B cell (primary cell): Measurements from ENCODE around the gene RREB1. TPM values are rescaled to one million over a fixed set of nuclear protein-coding genes. Genes with fewer than 3 reads are reported as not detected.

Source experiments
- ATAC-seq: fragments of 200-7000 bp; cut with Tn5 transposase; one replicate; pipeline ENCODE4 v1.10.0; 2021; ENCODE audit warnings: low read depth, mild to moderate bottlenecking, moderate number of reproducible peaks, moderate library complexity
- CTCF ChIA-PET: fragments of 350-600 bp; sonication (Branson Sonifier 250); formaldehyde crosslinking; loops from one replicate; lab custom pipeline; 2021; ENCODE audit warnings: antibody characterized with exemption, inconsistent platforms; lab: Charles Lee
- POLR2A ChIA-PET: fragments of 350-600 bp; sonication (Branson Sonifier 250); formaldehyde crosslinking; loops from one replicate; lab custom pipeline; 2021; ENCODE audit warnings: antibody characterized with exemption; lab: Charles Lee
- DNase-seq: peaks from one replicate; pipeline ENCODE4 v3.0.0; 2013
- H2AFZ ChIP-seq: 2 replicates; pipeline ENCODE4 v1.6.1; 2012; ENCODE audit warnings: mild to moderate bottlenecking, low read depth, low read length; ENCODE audit not compliant: insufficient read depth, poor library complexity, severe bottlenecking
- H3K27ac ChIP-seq, 2 donors: 1 replicate in 1 of 2; 2 replicates in 1 of 2; pipeline ENCODE4 v1.5.1; 2012 to 2013; ENCODE audit warnings: low read length in 2 of 2, mild to moderate bottlenecking in 2 of 2, moderate library complexity in 1 of 2
- H3K27me3 ChIP-seq, 4 experiments: fragments of 200-600 bp in 1 of 4; sonication (generic) in 1 of 4; replicated peaks in 1 of 4; 1 replicate in 2 of 4; 2 replicates in 2 of 4; pipeline versions ENCODE4 v1.6.1 to v1.7.0; 2013 to 2016; ENCODE audit warnings: low read length in 3 of 4, mild to moderate bottlenecking in 2 of 4, mixed read lengths in 1 of 4, moderate library complexity in 1 of 4; ENCODE audit not compliant: insufficient read depth in 4 of 4, control insufficient read depth in 3 of 4; ENCODE audit errors: control extremely low read depth in 1 of 4
- H3K36me3 ChIP-seq, 2 experiments: replicated peaks in 1 of 2; 1 replicate in 1 of 2; 2 replicates in 1 of 2; pipeline versions ENCODE4 v1.6.1 to v1.7.1; 2013; ENCODE audit warnings: low read length in 1 of 2; ENCODE audit not compliant: insufficient read depth in 2 of 2, control insufficient read depth in 1 of 2; ENCODE audit errors: control extremely low read depth in 1 of 2, extremely low read depth in 1 of 2
- H3K4me1 ChIP-seq, 2 donors: fragments of 200-600 bp in 1 of 2; sonication (generic) in 1 of 2; 1 replicate in 1 of 2; 2 replicates in 1 of 2; pipeline versions ENCODE4 v1.5.1 to v1.6.1; 2013 to 2017; ENCODE audit warnings: low read length in 2 of 2; ENCODE audit not compliant: control insufficient read depth in 2 of 2, insufficient read depth in 2 of 2
- H3K4me2 ChIP-seq: replicated peaks from 2 replicates; pipeline ENCODE3; 2012; ENCODE audit warnings: mild to moderate bottlenecking, low read depth, low read length; ENCODE audit not compliant: poor library complexity, severe bottlenecking
- H3K4me3 ChIP-seq, 5 experiments: fragments of 200-600 bp in 1 of 5; sonication (generic) in 1 of 5; 1 replicate in 3 of 5; 2 replicates in 2 of 5; pipeline versions ENCODE4 v1.5.1 to v1.7.0; 2011 to 2016; ENCODE audit warnings: low read length in 4 of 5, mild to moderate bottlenecking in 4 of 5, low read depth in 2 of 5, control low read depth in 1 of 5, moderate library complexity in 1 of 5; ENCODE audit not compliant: insufficient read depth in 1 of 5; ENCODE audit errors: control extremely low read depth in 1 of 5, extremely low read depth in 1 of 5
- H3K79me2 ChIP-seq: fragments of 200-600 bp; sonication (generic); one replicate; pipeline ENCODE4 v1.6.0; 2016; ENCODE audit warnings: low read length; ENCODE audit not compliant: control insufficient read depth, insufficient read depth
- H3K9ac ChIP-seq: fragments of 200-600 bp; sonication (generic); 2 replicates; pipeline ENCODE4 v1.6.1; 2017; ENCODE audit warnings: mild to moderate bottlenecking, low read length, moderate library complexity
- H3K9me3 ChIP-seq, 3 donors: one replicate each; pipeline versions ENCODE4 v1.6.1 to v1.7.1; 2013; ENCODE audit warnings: low read length in 2 of 3; ENCODE audit not compliant: control insufficient read depth in 2 of 3, insufficient read depth in 1 of 3; ENCODE audit errors: control extremely low read depth in 1 of 3
- H4K20me1 ChIP-seq: 2 replicates; pipeline ENCODE4 v1.6.0; 2012; ENCODE audit warnings: mild to moderate bottlenecking, low read length; ENCODE audit not compliant: insufficient read depth, control insufficient read depth, poor library complexity, severe bottlenecking
- H3K27ac Mint-ChIP-seq: one replicate; pipeline ENCODE4 v1.8.0; 2021; ENCODE audit warnings: mixed read lengths
- H3K27me3 Mint-ChIP-seq: one replicate; pipeline ENCODE4 v1.8.0; 2021; ENCODE audit warnings: mixed read lengths
- H3K4me1 Mint-ChIP-seq: one replicate; pipeline ENCODE4 v1.8.0; 2021; ENCODE audit warnings: mixed read lengths
- H3K4me3 Mint-ChIP-seq: one replicate; pipeline ENCODE4 v1.8.0; 2021; ENCODE audit warnings: mixed read lengths
- H3K9me3 Mint-ChIP-seq: one replicate; pipeline ENCODE4 v1.8.0; 2022; ENCODE audit warnings: mixed read lengths; ENCODE audit not compliant: insufficient read depth
- CTCF ChIP-seq: fragments of 200-600 bp; IDR thresholded peaks from one replicate; pipeline ENCODE4 v1.8.0; 2022; ENCODE audit warnings: antibody characterized with exemption, mild to moderate bottlenecking
- EZH2 ChIP-seq: IDR thresholded peaks from 2 replicates; pipeline ENCODE4 v1.6.1; 2012; ENCODE audit warnings: borderline replicate concordance, low read depth, mild to moderate bottlenecking, moderate library complexity, low read length; ENCODE audit not compliant: insufficient read depth, poor library complexity, severe bottlenecking
- WGBS: methylation state at CpG from one replicate; pipeline ENCODE4 v1.1.5; 2013; ENCODE audit warnings: missing lambda C conversion rate; ENCODE audit not compliant: insufficient coverage; 5-methylcytosine and 5-hydroxymethylcytosine counted together
- intact Hi-C: fragments of 100-400 bp; cut with micrococcal nuclease; formaldehyde crosslinking; loops from one replicate; pipeline ENCODE4 v1.10.0; 2022
- polyA plus RNA-seq: library from polyadenylated mRNA; depleted of rRNA; stranded (reverse); fragments of >200 nt; gene quantifications from 2 replicates; pipeline ENCODE4 v1.2.3, GENCODE V29; 2012
- total RNA-seq, 2 donors: library from RNA; stranded (reverse); fragments of 120-200 nt in 1 of 2; gene quantifications; 1 replicate in 1 of 2; 2 replicates in 1 of 2; pipeline versions ENCODE4 v1.2.3 to v1.2.4, GENCODE V29; 2013 to 2022

RREB1 gene
- total and polyA plus RNA-seq, 2 donors (not counting 1 experiment from before 2014, with no cell fraction given): 10.4 to 58.6 TPM

DNA sequence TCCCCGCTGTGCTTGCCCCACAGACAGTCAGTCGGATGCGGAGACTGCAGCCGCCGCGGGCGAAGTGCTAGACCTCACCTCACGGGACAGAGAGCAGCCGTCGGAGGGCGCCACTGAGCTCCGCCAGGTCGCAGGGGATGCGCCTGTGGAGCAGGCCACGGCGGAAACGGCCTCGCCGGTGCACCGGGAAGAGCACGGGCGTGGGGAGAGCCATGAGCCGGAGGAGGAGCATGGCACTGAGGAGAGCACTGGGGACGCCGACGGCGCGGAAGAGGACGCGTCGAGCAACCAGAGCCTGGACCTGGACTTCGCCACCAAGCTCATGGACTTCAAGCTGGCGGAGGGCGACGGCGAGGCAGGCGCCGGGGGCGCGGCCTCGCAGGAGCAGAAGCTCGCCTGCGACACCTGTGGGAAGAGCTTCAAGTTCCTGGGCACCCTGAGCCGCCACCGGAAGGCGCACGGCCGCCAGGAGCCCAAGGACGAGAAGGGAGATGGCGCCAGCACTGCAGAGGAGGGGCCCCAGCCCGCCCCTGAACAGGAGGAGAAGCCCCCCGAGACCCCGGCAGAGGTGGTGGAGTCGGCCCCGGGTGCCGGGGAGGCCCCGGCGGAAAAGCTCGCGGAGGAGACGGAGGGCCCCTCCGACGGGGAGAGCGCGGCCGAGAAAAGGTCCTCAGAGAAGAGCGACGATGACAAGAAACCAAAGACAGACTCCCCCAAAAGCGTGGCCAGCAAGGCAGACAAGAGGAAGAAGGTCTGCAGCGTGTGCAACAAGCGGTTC lies 138.8 kb downstream of the RREB1 start:
- Histone ChIP-seq H3K27ac (no peak overlapping the region), H3K36me3 (peaks cover 1 to 67% of the 10 kb centered on the region in 2 experiments), H2AFZ (no peak overlapping the region), H3K4me3 (no peak overlapping the region), H3K79me2 (peaks cover 4% of the 10 kb centered on the region), H3K4me2 (no peak overlapping the region), H3K9me3 (no peaks in the 10 kb centered on the region), H3K27me3 (no peaks in the 10 kb centered on the region), H3K4me1 (peaks cover 0 to 16% of the 10 kb centered on the region in 2 donors), H3K9ac (no peak overlapping the region), H4K20me1 (peaks cover 31% of the 10 kb centered on the region)
- no peak for TF ChIP-seq EZH2
- no peak for TF ChIP-seq CTCF
- Mint-ChIP-seq H3K9me3 (no peaks in the 10 kb centered on the region), H3K27ac (no peak overlapping the region), H3K27me3 (no peaks in the 10 kb centered on the region), H3K4me3 (no peak overlapping the region), H3K4me1 (peaks cover 29% of the 10 kb centered on the region)
- ATAC-seq (no peak), DNase-seq (no peak)
- 98% methylated on average over 70 of the region's 71 CpGs for WGBS
- CTCF ChIA-PET: interaction anchor here (1.5 kb wide), 1 partner anchor 458 kb away, joined by 3 read pairs; no protein-coding TSS in a partner anchor
- POLR2A ChIA-PET: no interaction called here
- intact Hi-C loops: loop anchor here (10.0 kb wide), 1 partner anchor 342 kb away; no protein-coding TSS in a partner anchor

- Histone ChIP-seq H2AFZ (no peak overlapping the region), H3K9me3 (no peaks in the 10 kb centered on the region), H3K27ac (no peak overlapping the region), H3K36me3 (peaks cover 1 to 73% of the 10 kb centered on the region in 2 experiments), H3K4me2 (no peak overlapping the region), H4K20me1 (peaks cover 31% of the 10 kb centered on the region), H3K79me2 (peaks cover 4% of the 10 kb centered on the region), H3K4me3 (no peak overlapping the region), H3K27me3 (no peaks in the 10 kb centered on the region), H3K9ac (no peak overlapping the region), H3K4me1 (peaks cover 0 to 16% of the 10 kb centered on the region in 2 donors)
- Mint-ChIP-seq H3K4me3 (no peak overlapping the region), H3K9me3 (no peaks in the 10 kb centered on the region), H3K4me1 (peaks cover 29% of the 10 kb centered on the region), H3K27ac (no peak overlapping the region), H3K27me3 (no peaks in the 10 kb centered on the region)
- no peak for TF ChIP-seq EZH2
- no peak for TF ChIP-seq CTCF
- no peak for ATAC-seq
- WGBS: 97% methylated on average over 15 of the region's 15 CpGs
- no peak for DNase-seq
- ChIA-PET POLR2A (no interaction called here), CTCF (no interaction called here)
- intact Hi-C loops: loop anchor here (10.0 kb wide), 1 partner anchor 342 kb away; no protein-coding TSS in a partner anchor
Observed at GRCh38 chr6:7247179-7247456, 139.4 kb downstream of the RREB1 start.
